Measurements from ENCODE around the gene SWI5.

Gene SWI5

GRCh38 chr9:128321879-128322403, 45.9 kb downstream of the SWI5 start:
- DNase-seq, result no peak

- peak; percentile 87 for DNase-seq
These were observed 46.5 kb downstream of the SWI5 start, which contains the start of the genes COQ4 and TRUB2 for GRCh38 chr9:128322404-128323211. Gene COQ4 (plus strand): TSS chr9:128322839. CDS start chr9:128322859, 20 bp downstream. Gene TRUB2 (minus strand): TSS chr9:128322447. CDS start chr9:128322408, 39 bp downstream.

GRCh38 chr9:128323212-128323730, 47.2 kb downstream of the SWI5 start:
- DNase-seq, result no peak

GRCh38 chr9:128323791-128324190, 47.7 kb downstream of the SWI5 start:
- no peak for DNase-seq

GRCh38 chr9:128324401-128324800, 48.3 kb downstream of the SWI5 start:
- DNase-seq, result no peak

- no peak for DNase-seq
These were observed 49.6 kb downstream of the SWI5 start for GRCh38 chr9:128325629-128326028.

- no peak for DNase-seq
These were observed 57.4 kb downstream of the SWI5 start for GRCh38 chr9:128333451-128333869.

- DNase-seq, result no peak
These were observed 59.1 kb downstream of the SWI5 start for GRCh38 chr9:128335161-128335560.

- DNase-seq, result no peak
These were observed 59.8 kb downstream of the SWI5 start for GRCh38 chr9:128335914-128336313.

- DNase-seq, result no peak
These were observed 61.9 kb downstream of the SWI5 start for GRCh38 chr9:128337936-128338335.

Data from activated CD4-positive, alpha-beta T cell treated with anti-CD3 and anti-CD28 coated beads for 1 hour (primary cell).